ENCODE measurements around the gene RALY.
A peak's percentile ranks its signal among the peaks of the same experiment; 100 is the strongest.

Gene RALY

DNA sequence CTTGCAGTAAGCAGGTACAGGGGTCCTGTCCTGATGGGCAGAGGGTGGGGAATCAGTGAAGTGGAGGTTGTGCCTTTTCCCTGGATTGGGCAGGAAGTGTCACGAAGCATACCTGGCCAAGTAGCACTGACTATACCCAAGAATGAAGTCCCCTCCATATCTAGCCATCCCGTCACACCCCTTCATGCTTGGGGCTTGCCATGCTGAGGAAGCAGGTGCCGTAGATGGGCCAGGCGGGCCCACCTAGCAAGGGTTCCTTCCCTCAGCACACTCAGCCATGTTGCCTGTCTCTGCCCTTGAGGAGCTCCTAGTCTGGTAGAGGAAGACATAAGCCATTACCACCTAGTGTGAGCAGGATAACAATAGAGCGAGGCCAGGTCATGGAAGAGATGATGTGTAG lies 84.8 kb downstream of the RALY start:
- DNase-seq (ENCODE audit: low read depth in 2 of 2) = no peak
- no peak overlapping the region for H3K4me3 ChIP-seq (replicated peaks in 1 of 2; ENCODE audit: low read depth in 2 of 2, low read length in 2 of 2)
- TF ChIP-seq, protein P1, sequence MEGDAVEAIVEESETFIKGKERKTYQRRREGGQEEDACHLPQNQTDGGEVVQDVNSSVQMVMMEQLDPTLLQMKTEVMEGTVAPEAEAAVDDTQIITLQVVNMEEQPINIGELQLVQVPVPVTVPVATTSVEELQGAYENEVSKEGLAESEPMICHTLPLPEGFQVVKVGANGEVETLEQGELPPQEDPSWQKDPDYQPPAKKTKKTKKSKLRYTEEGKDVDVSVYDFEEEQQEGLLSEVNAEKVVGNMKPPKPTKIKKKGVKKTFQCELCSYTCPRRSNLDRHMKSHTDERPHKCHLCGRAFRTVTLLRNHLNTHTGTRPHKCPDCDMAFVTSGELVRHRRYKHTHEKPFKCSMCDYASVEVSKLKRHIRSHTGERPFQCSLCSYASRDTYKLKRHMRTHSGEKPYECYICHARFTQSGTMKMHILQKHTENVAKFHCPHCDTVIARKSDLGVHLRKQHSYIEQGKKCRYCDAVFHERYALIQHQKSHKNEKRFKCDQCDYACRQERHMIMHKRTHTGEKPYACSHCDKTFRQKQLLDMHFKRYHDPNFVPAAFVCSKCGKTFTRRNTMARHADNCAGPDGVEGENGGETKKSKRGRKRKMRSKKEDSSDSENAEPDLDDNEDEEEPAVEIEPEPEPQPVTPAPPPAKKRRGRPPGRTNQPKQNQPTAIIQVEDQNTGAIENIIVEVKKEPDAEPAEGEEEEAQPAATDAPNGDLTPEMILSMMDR (IDR thresholded peaks at IDR 0.05; ENCODE audit: low read depth, low read length) = no peak

DNA sequence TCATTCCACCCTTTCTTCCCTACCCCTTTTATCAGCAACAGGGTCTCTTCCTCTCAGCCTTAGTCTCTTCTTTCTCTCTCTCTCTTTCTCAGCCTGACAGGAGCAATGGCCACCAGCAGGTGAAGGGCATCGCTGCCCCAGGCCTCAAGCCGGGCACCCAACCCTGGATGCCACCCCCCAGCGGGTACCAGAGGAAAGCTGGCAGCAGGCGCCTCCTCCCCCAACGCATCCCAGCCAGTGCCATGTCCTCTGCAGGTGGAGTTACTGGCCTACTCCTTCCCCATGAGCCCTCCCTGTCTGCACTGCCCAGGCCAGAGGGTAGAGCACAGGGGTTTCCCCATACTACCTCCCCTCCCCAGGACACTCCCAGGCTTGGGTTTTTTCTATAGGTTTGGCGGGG lies 86.1 kb downstream of the RALY start:
- DNase-seq (ENCODE audit: low read depth in 2 of 2) = no peak
- H3K4me3 ChIP-seq (replicated peaks in 1 of 2; ENCODE audit: low read depth in 2 of 2, low read length in 2 of 2) = no peak overlapping the region
- TF ChIP-seq, protein P1 (IDR thresholded peaks at IDR 0.05; ENCODE audit: low read depth, low read length) = no peak

DNA sequence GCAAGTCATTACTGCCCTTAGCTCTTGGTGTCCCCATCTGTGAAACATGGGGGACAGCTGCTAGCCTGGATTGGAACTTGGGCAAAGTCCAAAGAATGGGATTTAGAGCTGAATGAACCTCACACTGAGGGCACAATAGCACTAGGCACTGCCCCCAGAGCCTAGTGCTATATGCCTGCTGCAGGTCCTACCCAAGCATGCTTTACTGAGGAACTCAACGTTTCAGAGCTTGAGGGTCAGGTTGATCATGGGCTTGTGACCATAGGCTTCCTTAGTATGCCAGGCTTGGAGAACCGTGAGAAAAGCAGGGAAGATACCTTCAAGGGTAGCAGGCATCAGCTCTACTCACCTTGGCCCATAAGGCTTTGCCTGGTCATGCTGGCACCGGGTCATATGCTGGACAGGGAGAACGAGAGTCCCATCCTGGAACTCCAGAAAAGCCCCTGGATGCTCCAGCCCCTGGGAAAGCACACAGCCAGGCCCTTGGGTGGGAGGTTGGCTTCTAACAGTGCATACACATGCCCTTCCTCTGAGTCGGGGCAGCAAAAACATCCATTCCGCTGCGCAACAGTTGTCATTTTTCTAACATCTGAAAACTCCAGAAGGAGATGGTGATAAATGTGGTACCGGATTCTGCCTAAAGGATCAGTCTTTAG lies 88.6 kb downstream of the RALY start:
- H3K4me3 ChIP-seq (replicated peaks in 1 of 2; ENCODE audit: low read depth in 2 of 2, low read length in 2 of 2) = no peak overlapping the region
- TF ChIP-seq, protein P1 (IDR thresholded peaks at IDR 0.05; ENCODE audit: low read depth, low read length) = no peak
- DNase-seq (ENCODE audit: low read depth in 2 of 2) = no peak

DNA sequence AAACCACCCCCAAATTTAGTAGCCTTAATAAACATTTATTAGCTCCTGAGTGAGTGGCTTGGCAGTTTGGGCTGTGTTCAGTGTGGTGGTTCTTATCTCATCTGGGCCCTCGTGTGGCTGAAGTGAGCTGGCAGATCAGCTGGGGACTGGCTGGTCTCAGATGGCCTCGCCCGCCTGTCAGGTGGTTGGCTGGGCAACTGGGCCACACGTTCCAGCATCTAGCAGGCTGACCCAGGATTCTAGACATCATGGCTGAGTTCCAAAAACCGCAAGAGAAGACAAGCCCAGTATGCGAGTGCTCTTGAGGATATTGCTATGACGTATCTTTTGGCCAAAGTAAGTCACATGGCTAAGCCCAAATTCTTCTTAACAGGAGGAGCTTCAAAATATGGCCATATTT lies 89.4 kb downstream of the RALY start:
- TF ChIP-seq, protein P1 (IDR thresholded peaks at IDR 0.05; ENCODE audit: low read depth, low read length) = peak; percentile 12
- no peak overlapping the region for H3K4me3 ChIP-seq (replicated peaks in 1 of 2; ENCODE audit: low read depth in 2 of 2, low read length in 2 of 2)

DNA sequence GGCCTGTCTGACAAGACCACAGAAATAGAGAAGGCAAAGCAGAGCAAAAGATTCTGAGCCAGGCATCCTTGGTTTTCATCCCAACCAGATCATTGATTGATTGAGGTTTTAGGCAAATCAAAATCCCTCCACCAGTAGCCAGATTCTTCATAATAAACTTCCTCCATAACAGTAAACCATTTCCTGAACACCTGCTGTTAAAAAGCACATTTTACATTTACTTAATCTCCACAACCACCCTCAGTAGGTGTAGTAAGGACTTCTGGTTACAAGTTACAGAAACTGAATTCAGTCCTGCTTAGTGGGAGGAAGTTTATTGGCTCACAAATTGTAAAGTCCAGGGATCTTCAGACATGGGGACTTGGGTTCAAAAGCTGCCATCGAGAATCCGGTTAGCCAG lies 90.1 kb downstream of the RALY start:
- H3K4me3 ChIP-seq (replicated peaks in 1 of 2; ENCODE audit: low read depth in 2 of 2, low read length in 2 of 2) = no peak overlapping the region
- TF ChIP-seq, protein P1 (IDR thresholded peaks at IDR 0.05; ENCODE audit: low read depth, low read length) = no peak
- no peak for DNase-seq (ENCODE audit: low read depth in 2 of 2)

More for the DNA sequence above, 89.4 kb downstream of the RALY start:
- DNase-seq (ENCODE audit: low read depth in 2 of 2) = peak; percentile 96 to 98

DNA sequence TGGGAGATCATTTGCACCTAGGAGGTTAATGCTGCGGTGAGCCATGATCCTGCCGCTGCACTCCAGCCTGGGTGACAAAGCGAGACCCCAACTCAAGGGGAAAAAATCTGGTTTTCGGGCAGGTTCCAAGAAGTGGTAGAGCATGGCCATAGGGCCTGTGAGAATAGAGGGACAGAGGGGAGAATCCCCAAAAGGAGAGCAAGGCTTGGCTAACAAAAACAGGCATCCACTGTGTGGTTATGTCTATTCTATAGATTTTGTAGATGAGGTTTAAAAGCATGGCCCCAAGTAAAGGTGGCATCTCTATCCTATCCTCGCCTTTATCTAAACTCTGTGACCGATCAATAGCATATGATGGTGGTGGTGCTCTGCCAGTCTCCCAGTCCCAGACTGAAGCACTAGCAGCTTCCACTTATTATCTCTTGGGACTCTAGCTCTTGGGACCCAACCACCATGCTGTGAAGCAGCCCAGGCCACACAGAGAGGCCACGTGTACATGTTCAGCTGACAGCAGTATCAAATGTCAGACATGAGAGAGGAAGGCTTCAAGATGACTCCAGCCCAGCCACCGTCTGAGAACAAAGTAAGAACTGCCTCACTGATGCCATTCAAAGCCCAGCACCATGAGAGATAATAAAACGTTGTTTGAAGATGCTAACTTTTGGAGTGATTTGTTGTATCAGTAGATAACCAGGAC lies 90.7 kb downstream of the RALY start:
- H3K4me3 ChIP-seq (replicated peaks in 1 of 2; ENCODE audit: low read depth in 2 of 2, low read length in 2 of 2) = no peak overlapping the region
- no peak for DNase-seq (ENCODE audit: low read depth in 2 of 2)
- TF ChIP-seq, protein P1 (IDR thresholded peaks at IDR 0.05; ENCODE audit: low read depth, low read length) = no peak

Data from cardiac fibroblast (primary cell).